HEK293 (cell line): ENCODE data around the gene CTPS1.

Source experiments
- CTCF ChIP-seq: fragments of 450-650 bp; formaldehyde crosslinking; IDR thresholded peaks from 2 replicates; pipeline ENCODE4 v1.5.1; 2016; ENCODE audit warnings: missing biosample characterization, missing genetic modification characterization
- RBAK ChIP-seq: fragments of 450-650 bp; formaldehyde crosslinking; IDR thresholded peaks from 2 replicates; pipeline ENCODE4 v1.5.1; 2016; ENCODE audit warnings: missing biosample characterization, missing genetic modification characterization
- REST ChIP-seq: fragments of 450-650 bp; formaldehyde crosslinking; IDR thresholded peaks from 2 replicates; pipeline ENCODE4 v1.5.1; 2016; ENCODE audit warnings: missing biosample characterization, missing genetic modification characterization
- TCF7L2 ChIP-seq: IDR thresholded peaks from 2 replicates; pipeline ENCODE4 v1.6.1; 2011; ENCODE audit warnings: low read depth, mild to moderate bottlenecking, inconsistent platforms, low read length, moderate library complexity, borderline replicate concordance
- ZBTB8A ChIP-seq: fragments of 450-650 bp; formaldehyde crosslinking; IDR thresholded peaks from 2 replicates; pipeline ENCODE4 v1.5.1; 2016; ENCODE audit warnings: missing biosample characterization, missing genetic modification characterization
- ZNF23 ChIP-seq: fragments of 450-650 bp; formaldehyde crosslinking; IDR thresholded peaks from 2 replicates; pipeline ENCODE4 v1.5.1; 2016; ENCODE audit warnings: missing biosample characterization, missing genetic modification characterization, borderline replicate concordance
- ZNF274 ChIP-seq, 2 experiments: fragments of 200-500 bp in 1 of 2; fragments of 450-650 bp in 1 of 2; sonication (Bioruptor generic) in 1 of 2; formaldehyde crosslinking in 1 of 2; IDR thresholded peaks; 2 replicates each; pipeline versions ENCODE4 v1.5.1 to v1.6.1; 2014 to 2016; ENCODE audit warnings: borderline replicate concordance in 1 of 2, inconsistent platforms in 1 of 2, low read length in 1 of 2, missing biosample characterization in 1 of 2, missing genetic modification characterization in 1 of 2
- ZNF280D ChIP-seq: fragments of 450-650 bp; formaldehyde crosslinking; IDR thresholded peaks from 2 replicates; pipeline ENCODE4 v1.5.1; 2016; ENCODE audit warnings: missing biosample characterization, missing genetic modification characterization
- ZNF48 ChIP-seq: fragments of 450-650 bp; formaldehyde crosslinking; IDR thresholded peaks from 2 replicates; pipeline ENCODE4 v1.5.1; 2016; ENCODE audit warnings: missing biosample characterization, missing genetic modification characterization
- ZNF501 ChIP-seq: fragments of 450-650 bp; formaldehyde crosslinking; IDR thresholded peaks from 2 replicates; pipeline ENCODE4 v1.5.1; 2016; ENCODE audit warnings: missing biosample characterization, missing genetic modification characterization
- ZNF514 ChIP-seq: fragments of 450-650 bp; formaldehyde crosslinking; IDR thresholded peaks from 2 replicates; pipeline ENCODE4 v1.5.1; 2016; ENCODE audit warnings: missing biosample characterization, missing genetic modification characterization
- ZNF529 ChIP-seq: fragments of 450-650 bp; formaldehyde crosslinking; IDR thresholded peaks from 2 replicates; pipeline ENCODE4 v1.5.1; 2017; ENCODE audit warnings: missing genetic modification characterization, missing biosample characterization; ENCODE audit not compliant: insufficient replicate concordance
- ZNF561 ChIP-seq: fragments of 450-650 bp; IDR thresholded peaks from 2 replicates; pipeline ENCODE4 v1.5.1; 2018; ENCODE audit warnings: missing biosample characterization, missing genetic modification characterization, borderline replicate concordance
- ZNF707 ChIP-seq: fragments of 450-650 bp; formaldehyde crosslinking; IDR thresholded peaks from 2 replicates; pipeline ENCODE4 v1.5.1; 2016; ENCODE audit warnings: missing biosample characterization, missing genetic modification characterization

- TF ChIP-seq CTCF (tag by site-specific recombination) (no peak), RBAK (tag by site-specific recombination) (no peak), ZNF561 (no peak), ZNF501 (no peak), ZNF274 (IDR thresholded peaks at IDR 0.05; ENCODE audit: low read length) (no peak), ZNF274 (tag by site-specific recombination; IDR thresholded peaks at IDR 0.05; ENCODE audit: borderline replicate concordance) (no peak), ZNF280D (no peak), TCF7L2 (no peak), ZNF48 (tag by site-specific recombination) (no peak), ZBTB8A (no peak), ZNF514 (tag by site-specific recombination) (no peak), ZNF529 (tag by site-specific recombination) (no peak), REST (tag by site-specific recombination) (no peak), ZNF23 (tag by site-specific recombination) (no peak), ZNF707 (no peak)
Observed at GRCh38 chr1:40944326-40944725, 35.2 kb upstream of the CTPS1 start.
